Naive B cell (primary cell): Measurements from ENCODE around the gene ATMIN. TPM values are rescaled to one million over a fixed set of nuclear protein-coding genes. Genes with fewer than 3 reads are reported as not detected.
A peak's percentile ranks its signal among the peaks of the same experiment; 100 is the strongest.

Experiments
- ATAC-seq, 2 donors: fragments of 150-1000 bp; cut with Tn5 transposase; 2 replicates each; pipeline ENCODE4 v1.10.0; 2021; ENCODE audit warnings: low read depth in 2 of 2, mild to moderate bottlenecking in 2 of 2, moderate library complexity in 2 of 2
- DNase-seq: peaks from one replicate; pipeline ENCODE4 v3.0.0; 2022
- H3K27ac Mint-ChIP-seq, 6 donors: one replicate each; pipeline ENCODE4 v1.8.0; 2020 to 2022; ENCODE audit warnings: mild to moderate bottlenecking in 6 of 6, mixed read lengths in 6 of 6, moderate library complexity in 5 of 6, inconsistent platforms in 2 of 6
- H3K27me3 Mint-ChIP-seq, 3 donors: one replicate each; pipeline ENCODE4 v1.8.0; 2021 to 2022; ENCODE audit warnings: mixed read lengths in 3 of 3, mild to moderate bottlenecking in 1 of 3
- H3K36me3 Mint-ChIP-seq, 2 donors: one replicate each; pipeline ENCODE4 v1.8.0; 2020 to 2022; ENCODE audit warnings: mixed read lengths in 2 of 2, inconsistent platforms in 1 of 2, mild to moderate bottlenecking in 1 of 2
- H3K4me1 Mint-ChIP-seq, 3 donors: one replicate each; pipeline ENCODE4 v1.8.0; 2020 to 2022; ENCODE audit warnings: mixed read lengths in 3 of 3, inconsistent platforms in 1 of 3, mild to moderate bottlenecking in 1 of 3, moderate library complexity in 1 of 3
- H3K4me3 Mint-ChIP-seq, 8 donors: one replicate each; pipeline ENCODE4 v1.8.0; 2020 to 2022; ENCODE audit warnings: mild to moderate bottlenecking in 8 of 8, mixed read lengths in 8 of 8, moderate library complexity in 8 of 8, inconsistent platforms in 2 of 8
- H3K9me3 Mint-ChIP-seq, 7 donors: one replicate each; pipeline ENCODE4 v1.8.0; 2020 to 2022; ENCODE audit warnings: mixed read lengths in 7 of 7, mild to moderate bottlenecking in 5 of 7, inconsistent platforms in 2 of 7, moderate library complexity in 1 of 7
- polyA plus RNA-seq, 6 donors: library from polyadenylated mRNA; unstranded; fragments of 300-500 nt; fragmentation: Illumina TruSeq; gene quantifications; one replicate each; pipeline ENCODE4 v1.2.3, GENCODE V29; 2021; ENCODE audit warnings: low read depth in 6 of 6

ATMIN gene
- polyA plus RNA-seq, 6 donors from 2014 or later: 22.9 to 49.0 (median 30.8) TPM

DNA sequence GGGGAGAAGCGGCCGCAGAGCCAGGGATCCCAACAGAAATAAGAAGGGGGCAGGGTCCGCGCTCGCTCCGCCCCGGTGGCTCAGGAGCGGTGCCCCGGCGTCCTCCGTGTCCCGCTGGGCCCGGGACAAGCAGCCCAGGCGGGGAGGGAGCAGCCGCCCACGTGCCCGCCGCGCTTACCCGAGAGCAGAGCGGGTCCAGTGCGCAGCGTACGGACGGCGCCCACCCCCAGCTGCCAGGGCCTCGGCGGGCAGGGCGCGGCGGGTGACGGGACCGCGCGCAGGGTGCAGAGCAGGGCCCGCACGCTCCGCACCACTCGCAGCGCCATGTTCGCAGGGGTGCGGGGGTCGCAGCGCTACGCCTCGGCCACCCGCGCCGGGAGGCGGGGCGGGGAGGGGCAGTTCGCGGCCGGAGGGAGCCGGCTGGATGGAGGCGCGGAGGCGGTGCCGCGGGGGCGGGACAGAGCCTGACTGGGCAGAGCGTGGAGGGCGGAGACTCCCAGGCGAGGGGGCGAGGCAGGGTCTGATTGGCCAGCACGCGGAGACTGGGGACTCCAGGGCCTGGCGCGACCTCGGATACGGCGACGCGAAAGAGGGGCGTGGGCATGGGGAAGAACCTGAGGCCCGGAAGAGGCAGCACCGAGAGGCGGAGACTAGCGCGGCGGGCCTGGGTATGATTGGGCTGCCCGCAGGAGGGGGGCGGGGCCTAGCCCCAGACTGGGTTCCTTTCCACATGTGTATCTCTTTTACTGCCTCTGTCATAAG, 60.5 kb downstream of the ATMIN start, which contains the start of gene GCSH:
TSS of gene GCSH (minus strand) at position 443 of the 762 bp plus-strand sequence. CDS start at position 326, 117 bp downstream.
- Mint-ChIP-seq H3K36me3 (no peaks in the 10 kb centered on the region), H3K27ac (peak within 1 kb of the TSS in 4 of 6 donors; percentile 16 to 82 (median 52)), H3K4me3 (peak within 1 kb of the TSS; percentile 75 to 91 (median 86)), H3K27me3 (no peaks in the 10 kb centered on the region), H3K4me1 (peaks cover 9 to 18% (median 15%) of the 10 kb centered on the region in 3 donors), H3K9me3 (peaks cover 0 to 5% (median 0%) of the 10 kb centered on the region in 7 donors)
- ATAC-seq (peak; percentile 96), DNase-seq (peak; percentile 99)

- peak overlapping the region; percentile 71 to 91 (median 85) for H3K4me3 Mint-ChIP-seq
- peaks cover 0 to 3% (median 0%) of the 10 kb centered on the region in 3 donors for H3K27me3 Mint-ChIP-seq
- no peaks in the 10 kb centered on the region for H3K36me3 Mint-ChIP-seq
- DNase-seq: no peak
- H3K4me1 Mint-ChIP-seq: peaks cover 9 to 18% (median 15%) of the 10 kb centered on the region in 3 donors
- ATAC-seq: no peak
- H3K27ac Mint-ChIP-seq: peak overlapping the region in 4 of 6 donors; percentile 16 to 82 (median 52)
- H3K9me3 Mint-ChIP-seq: peaks cover 0 to 5% (median 0%) of the 10 kb centered on the region in 7 donors
These were observed 61.1 kb downstream of the ATMIN start for GRCh38 chr16:81096715-81097208.

Other genes with a start within 250 kb of the ATMIN start
- under 1 TPM in 2 of 6 donors, not detected in 4; 0.03 to 0.13 TPM for gene CDYL2, start 231.2 kb upstream of the ATMIN start, polyA plus RNA-seq
- gene CMC2, start 29.0 kb upstream of the ATMIN start, polyA plus RNA-seq: 100 to 1,000 TPM in 2 of 6 donors, 10 to 100 TPM in 4; 71.2 to 106 (median 83.2) TPM
- gene CENPN, start 28.6 kb upstream of the ATMIN start, polyA plus RNA-seq: 10 to 100 TPM in 1 of 6 donors, 1 to 10 TPM in 5; 4.2 to 11.8 (median 8.6) TPM
- under 1 TPM; 0.25 to 0.52 (median 0.46) TPM for gene C16orf46, start 41.4 kb downstream of the ATMIN start, polyA plus RNA-seq
- gene GCSH, start 60.6 kb downstream of the ATMIN start, polyA plus RNA-seq: 10 to 100 TPM in 1 of 6 donors, 1 to 10 TPM in 5; 3.7 to 12.7 (median 6.2) TPM
- gene BCO1, start 202.8 kb downstream of the ATMIN start, polyA plus RNA-seq: not detected